Skin of body (tissue), 2 donors: ENCODE measurements around the gene RPA3. TPM values are rescaled to one million over a fixed set of nuclear protein-coding genes. Genes with fewer than 3 reads are reported as not detected.

ENCODE experiments used
- DNase-seq: peaks from one replicate; lab custom pipeline; 2025; lab: John Stamatoyannopoulos, UW
- total RNA-seq: library from RNA; depleted of rRNA; stranded (reverse); fragments of >200 nt; gene quantifications from one replicate; pipeline ENCODE4 v1.2.3, GENCODE V29; 2014

The RPA3 gene
- total RNA-seq, 1 donor from 2014 or later = 19.4 TPM

GRCh38 chr7:7732621-7733281 is 14.3 kb upstream of the RPA3 start:
- DNase-seq = peak; percentile 21

GRCh38 chr7:7731732-7732131 is 13.3 kb upstream of the RPA3 start:
- DNase-seq = no peak

DNA sequence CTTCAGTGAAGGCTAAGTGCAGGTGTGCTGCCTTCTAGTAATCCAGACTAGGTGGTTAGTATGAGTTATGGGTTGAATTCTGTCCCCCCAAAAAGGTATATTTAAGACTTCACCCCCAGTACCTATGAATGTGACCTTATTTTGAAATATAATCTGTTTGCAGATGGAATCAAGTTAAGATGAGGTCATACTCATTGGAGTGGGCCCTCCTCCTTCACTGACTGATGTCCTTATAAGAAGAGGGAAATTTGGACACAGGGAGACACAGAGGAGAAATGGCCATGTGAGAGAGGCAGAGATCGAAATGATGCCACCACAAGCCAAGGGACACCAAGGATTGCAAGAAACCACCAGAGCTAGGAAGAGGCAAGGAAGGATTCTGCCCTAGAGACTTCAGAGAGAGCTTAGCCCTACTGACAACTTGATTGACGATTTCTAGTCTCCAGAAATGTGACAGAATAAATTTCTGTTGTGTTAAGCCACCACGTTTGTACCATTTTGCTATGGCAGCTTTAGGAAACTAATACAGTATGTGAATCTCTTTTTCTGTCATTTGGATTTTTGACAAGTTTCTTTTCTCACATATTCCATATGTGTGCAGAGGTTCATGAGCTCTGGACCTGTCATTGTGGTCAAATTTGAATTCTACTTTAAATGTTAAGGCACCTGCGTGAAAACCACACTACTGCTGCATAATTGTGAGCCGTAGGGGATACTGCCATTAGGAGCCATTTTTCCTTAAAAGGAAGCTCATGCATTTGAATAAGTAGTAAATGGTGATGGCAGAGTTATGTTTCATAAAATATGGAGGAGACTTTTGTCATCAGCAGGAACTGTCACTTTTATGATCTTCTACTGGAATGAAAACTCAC is 2.6 kb upstream of the RPA3 start:
- no peak for DNase-seq

DNA sequence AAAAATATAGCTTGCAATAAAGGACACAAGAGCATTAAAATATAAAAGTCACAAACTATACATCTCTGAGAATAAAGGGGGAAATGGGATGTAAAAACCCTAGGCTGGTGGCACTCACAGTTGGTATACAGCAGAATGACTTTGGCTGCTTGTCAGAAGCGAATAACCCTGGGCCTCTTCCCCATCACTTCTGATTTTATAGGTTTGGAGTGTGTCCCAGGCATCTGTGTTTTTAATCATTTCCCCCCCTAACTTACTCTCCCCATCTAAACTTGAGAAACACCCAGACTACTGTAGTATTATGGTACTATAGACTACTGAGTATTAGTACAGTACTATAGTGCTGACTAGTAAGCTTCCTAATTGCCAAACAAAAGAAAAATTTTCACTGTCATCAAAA is 1.8 kb upstream of the RPA3 start:
- peak; percentile 49 for DNase-seq

DNA sequence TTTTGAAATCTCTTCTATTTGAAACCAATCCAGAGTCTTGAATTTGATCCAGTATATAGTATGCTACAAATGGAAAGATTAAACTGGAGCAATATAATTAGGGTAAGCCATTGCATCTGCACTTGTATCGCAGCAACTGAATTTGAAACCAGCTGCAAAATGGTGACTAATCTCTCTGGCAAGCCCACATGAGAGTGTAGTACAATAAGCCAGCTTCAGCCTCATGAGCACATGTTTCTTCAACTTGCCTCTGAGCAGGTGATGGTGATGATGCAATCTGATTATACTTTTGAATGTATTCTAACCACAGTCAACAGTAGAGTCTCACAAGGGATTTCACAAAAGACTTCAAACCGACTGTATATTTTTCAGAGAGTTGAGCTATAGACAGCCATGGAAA is 829 bp upstream of the RPA3 start:
- peak; percentile 80 for DNase-seq

DNA sequence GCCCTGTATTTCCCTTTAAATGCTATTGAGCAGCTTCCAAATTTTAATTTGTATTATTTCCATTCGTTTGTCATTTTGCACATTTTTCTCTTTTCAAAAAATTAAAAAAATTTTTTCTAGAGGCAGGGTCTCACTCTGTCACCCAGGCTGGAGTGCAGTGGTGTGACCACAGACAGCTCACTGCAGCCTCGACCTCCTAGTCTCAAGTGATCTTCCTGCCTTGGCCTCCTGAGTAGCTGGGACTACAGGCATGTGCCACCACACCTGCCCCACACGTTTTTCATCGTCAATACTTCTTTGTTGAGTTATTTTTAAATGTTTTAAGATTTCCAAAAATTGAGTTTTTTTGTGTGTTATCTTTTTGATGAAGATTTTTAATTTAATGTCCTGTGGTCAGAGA is 4.7 kb downstream of the RPA3 start:
- no peak for DNase-seq

DNA sequence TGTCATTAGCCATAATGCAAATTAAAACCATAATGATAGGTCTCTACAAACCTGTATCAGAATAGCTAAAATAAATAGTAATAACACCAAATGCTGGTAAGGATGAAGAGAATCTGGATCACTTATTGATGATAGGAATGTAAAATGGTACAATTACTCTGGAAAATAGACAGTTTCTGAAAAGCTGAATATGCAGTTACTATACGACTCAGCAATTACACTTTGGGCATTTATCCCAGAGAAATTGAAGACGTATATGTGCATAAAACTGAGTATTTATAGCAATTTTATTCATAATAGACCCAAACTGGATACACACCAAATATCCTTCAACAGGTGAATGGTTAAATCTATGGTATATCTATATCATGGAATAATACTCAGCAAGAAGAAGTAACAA is 7.9 kb downstream of the RPA3 start:
- no peak for DNase-seq

GRCh38 chr7:7709291-7709690 is 9.1 kb downstream of the RPA3 start:
- no peak for DNase-seq

GRCh38 chr7:7707806-7708205 is 10.6 kb downstream of the RPA3 start:
- no peak for DNase-seq

DNA sequence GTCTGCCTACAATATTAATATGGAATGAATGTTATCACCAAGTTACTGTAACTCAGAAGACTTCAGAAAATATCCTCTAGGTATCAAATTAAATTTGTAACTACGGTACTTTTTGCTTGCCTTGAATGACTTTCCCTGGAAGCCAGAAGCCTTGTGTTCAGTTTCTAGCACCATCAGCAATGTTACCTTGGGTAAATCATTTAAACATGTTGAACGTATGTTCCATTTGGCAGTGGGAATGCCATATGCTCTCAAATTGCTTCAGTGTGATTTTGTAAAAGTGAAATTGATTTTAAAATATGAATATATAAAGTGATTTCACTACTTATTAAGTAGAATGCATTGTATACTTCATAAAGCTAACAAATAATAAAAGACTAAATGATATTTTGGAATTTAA is 11.2 kb downstream of the RPA3 start:
- no peak for DNase-seq

DNA sequence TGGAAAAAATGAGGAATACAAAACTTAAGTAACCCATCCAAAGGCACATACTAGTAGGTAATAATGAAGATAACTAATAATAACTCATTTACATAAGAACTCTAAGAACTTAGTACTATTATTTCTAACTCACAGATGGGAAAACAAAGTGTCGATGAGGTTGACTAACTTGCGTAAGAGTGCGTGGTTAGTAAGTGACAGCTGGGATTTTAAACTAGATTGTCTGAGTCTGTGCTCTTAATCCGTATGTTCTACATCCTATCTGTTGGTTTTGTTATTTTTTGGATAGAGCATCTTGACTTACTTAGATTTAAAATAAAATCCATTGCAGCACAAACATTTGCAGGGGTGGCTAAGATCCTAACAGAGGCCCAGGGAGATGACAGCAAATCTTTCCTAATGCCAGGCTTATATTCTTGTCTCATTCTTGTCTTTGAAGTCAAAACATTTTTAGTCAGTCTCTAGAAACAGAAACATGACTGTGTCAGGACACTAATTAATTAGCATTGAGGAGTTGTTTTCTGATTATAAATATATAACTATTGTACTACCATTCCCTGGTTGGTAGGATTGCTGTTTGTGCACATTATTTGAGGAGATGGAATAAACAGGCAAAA is 11.7 kb downstream of the RPA3 start:
- DNase-seq = no peak

GRCh38 chr7:7706101-7706511 is 12.3 kb downstream of the RPA3 start:
- no peak for DNase-seq

DNA sequence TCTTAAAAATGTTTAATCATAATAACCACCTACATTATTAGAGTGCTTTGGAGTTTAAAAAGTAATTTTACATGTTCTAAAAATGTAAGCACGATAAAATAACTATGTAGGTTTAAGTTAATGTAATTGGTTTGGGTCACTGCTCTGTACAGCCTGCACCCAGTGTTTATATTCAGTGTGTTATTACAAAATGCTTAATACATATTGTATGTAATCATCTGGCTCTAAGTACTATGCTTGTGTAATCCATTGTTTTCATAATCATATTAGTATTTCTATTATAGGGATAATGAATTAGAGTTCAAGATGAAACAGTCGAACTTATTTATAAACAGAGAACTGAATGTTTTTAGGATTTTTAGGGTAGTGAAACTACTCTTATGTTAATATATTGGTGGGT is 13.1 kb downstream of the RPA3 start:
- no peak for DNase-seq

GRCh38 chr7:7704867-7705266 is 13.5 kb downstream of the RPA3 start:
- no peak for DNase-seq

DNA sequence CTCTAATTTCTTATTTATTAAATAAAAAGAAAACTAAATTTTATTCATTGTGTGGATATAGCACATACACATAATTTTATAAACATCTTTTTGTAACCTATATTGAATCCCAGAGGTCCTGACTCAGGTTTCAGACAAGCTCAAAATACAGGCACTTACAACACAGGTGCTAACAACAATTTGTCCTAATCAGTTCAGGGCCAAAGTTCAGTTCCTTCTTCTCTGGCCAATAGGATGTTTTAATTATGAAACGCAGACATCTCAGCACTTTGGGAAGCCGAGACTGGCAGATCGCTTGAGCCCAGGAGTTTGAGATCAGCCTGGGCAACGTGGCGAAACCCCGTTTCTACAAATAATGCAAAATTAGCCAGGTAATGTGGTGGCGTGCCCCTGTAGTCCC is 15.0 kb downstream of the RPA3 start:
- DNase-seq = no peak

DNA sequence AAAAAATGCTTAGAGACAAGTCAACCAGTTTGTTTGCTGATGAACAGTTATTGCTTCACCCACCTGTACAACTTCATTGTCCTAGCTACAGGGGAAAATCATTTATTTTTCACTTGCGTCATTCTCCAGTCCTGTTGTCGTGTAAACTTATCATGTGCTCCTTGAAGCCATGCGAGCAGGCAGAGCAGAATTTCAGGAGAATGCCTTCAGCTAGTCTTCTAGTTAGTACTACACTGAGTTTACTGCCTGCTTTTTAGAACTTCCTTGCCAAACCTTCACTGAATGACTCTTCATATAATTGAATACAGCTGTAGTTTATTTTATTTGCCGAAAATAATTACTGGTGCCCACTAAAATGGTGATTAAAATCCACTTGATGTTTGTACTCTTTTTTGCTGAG is 15.6 kb downstream of the RPA3 start:
- DNase-seq = no peak

DNA sequence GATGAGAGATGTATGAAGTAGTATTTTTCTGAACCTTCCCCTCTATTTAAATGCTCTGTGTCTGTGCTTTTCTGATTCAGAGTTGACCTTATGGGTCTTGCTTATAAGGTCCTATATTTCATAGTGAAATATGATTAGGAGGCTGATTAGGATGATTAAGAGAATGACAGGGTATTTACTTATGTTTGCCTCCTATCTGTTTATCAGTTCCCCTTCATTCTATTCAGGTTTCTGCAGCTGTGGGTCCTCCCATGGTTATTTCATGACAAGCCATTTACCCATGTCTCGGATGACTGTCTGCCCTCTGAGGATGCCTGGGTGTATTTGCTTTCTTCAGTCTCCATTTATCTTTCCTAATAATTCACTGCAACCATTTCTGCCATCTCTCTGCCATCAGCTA is 16.9 kb downstream of the RPA3 start:
- no peak for DNase-seq

DNA sequence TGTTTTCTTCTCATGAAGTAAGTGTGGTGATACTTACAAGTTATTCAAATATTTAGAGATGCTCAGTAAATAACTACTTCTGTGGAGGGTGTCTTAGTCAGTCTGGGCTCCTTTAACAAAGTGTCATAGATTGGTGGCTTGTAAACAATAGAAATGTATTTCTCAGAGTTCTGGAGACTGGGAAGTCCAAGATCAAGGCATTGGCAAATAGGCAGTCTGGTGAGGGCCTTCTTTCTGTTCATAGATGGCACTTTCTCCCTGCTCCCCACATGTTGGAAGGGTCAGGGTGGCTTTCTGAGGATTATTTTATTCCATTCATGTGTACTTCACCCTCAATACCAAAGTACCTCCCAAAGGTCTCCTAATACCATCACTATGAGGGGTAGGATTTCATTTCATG is 18.4 kb downstream of the RPA3 start:
- DNase-seq = no peak

- no peak for DNase-seq
These were observed 19.0 kb downstream of the RPA3 start for GRCh38 chr7:7699380-7699779.

DNA sequence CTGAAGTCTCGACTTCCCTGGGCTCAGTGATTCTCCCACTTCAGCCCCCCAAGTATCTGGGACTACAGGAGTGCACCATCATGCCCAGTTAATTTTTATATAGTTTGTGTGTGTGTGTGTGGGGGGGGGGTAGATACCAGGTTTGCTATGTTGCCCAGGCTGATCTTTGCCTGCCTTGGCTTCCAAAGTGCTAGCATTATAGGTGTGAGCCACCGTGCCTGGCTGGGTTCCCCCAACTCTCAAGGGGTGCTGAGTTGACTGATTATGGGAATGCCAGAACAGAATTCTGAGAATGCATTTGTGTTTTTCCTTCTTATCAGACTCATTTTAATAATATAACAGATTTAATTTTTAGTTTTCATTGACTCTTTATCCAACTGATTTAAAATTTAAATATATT is 19.5 kb downstream of the RPA3 start:
- no peak for DNase-seq

DNA sequence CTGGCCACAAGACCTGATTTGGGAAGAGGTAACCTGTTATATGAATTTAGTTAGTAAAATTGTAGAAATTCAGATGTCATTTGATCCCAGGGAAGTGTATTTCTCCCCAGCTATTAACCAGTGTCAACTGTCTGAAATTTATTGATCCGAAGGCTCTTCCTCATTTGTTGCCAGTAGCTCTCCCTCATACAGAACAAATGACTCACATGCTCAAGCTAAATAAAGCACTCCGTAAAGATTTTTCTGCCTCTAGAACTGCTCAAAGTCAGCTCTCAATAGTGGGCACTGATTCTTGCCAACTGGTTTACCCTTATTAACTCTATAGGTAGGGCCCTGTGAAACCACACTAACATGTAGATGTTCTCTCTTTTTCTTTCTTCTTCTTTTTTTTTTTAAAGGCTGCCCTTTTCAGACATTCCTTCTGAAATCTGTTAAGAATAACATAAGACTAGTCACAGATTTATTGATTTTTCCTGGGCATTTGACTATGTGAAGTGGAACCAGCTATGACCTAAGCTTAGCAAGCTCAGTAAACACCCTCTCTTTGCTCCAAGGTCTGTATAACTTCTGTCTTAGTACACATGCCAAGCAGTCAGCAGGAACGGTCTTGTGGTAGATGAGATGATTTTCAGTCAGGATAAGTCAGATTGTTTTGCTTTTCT is 21.8 kb downstream of the RPA3 start:
- DNase-seq = no peak
